Activated CD4-positive, CD25-positive, alpha-beta regulatory T cell treated with anti-CD3 and anti-CD28 coated beads, Interleukin-2, amount 50 U/mL, for 16 hours (primary cell): ENCODE data around the gene MYL7.

Experiments
- DNase-seq: peaks from one replicate; pipeline ENCODE4 v3.0.0-alpha.2; 2020; ENCODE audit warnings: low read depth, low spot score

Gene MYL7

DNA sequence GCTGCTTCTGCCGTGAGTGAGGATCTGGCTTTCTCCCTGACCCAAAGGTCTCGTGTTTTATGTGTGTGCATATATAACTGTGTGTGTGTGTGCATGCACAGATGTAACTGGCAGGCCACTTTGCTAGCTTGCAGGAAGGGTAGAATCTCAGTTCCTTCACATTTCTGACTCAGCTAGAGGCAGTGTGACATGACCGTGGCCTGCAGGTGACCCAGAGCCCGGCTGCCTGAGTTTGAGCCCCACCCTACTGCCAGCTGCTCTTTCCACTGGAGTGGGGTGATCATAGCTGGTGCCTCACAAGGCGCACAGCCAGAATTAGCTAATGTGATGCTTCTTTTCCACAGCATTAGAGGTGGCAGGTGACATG is 9.3 kb upstream of the MYL7 start:
- DNase-seq = no peak

GRCh38 chr7:44149571-44150465 is 8.7 kb upstream of the MYL7 start:
- DNase-seq = no peak

GRCh38 chr7:44148961-44149536 is 7.9 kb upstream of the MYL7 start:
- DNase-seq = no peak

DNA sequence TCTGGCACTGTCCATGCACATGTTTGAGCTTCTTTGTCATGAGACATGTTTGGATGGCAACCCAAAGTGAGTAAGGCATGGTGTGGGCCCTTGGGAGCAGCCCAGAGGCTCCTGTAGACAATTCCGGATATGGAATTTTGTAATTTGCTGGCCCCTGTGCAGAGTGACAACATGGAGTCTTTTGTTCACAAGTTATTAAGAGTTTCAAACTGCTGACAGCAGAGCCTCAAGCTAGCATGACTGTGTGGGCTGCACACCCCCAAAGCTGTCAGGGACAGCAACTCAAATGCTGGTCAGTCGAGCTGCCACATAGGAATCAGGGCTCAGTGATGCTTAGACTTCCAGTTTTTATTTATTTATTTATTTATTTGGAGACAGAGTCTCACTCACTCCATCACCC is 7.0 kb upstream of the MYL7 start:
- no peak for DNase-seq

GRCh38 chr7:44147026-44147991 is 6.2 kb upstream of the MYL7 start:
- no peak for DNase-seq

- no peak for DNase-seq
Measured at GRCh38 chr7:44145969-44146911, 5.1 kb upstream of the MYL7 start.

DNA sequence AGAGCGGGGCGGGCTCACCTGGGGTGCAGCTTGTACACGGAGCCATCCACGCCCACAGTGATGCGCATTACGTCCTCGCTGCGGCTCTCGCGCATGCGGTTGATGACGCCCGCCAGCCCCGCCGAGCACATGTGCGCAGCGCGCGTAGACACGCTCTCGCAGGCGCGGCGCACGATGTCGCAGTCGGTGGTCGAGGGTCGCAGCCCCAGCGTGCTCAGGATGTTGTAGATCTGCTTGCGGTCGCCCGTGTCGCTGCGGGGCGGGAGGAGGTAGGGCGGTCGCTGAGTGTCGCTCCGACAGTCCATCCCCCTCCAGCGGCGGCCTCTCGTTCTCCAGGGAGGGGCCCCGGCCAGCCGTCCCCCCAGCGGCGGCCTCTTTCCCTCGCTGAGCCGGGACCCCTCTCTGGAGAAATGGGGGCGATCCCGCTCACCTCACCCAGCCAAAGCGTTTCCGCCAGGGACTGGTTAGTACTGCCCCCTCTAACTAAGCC is 4.4 kb upstream of the MYL7 start:
- DNase-seq = peak; percentile 8

DNA sequence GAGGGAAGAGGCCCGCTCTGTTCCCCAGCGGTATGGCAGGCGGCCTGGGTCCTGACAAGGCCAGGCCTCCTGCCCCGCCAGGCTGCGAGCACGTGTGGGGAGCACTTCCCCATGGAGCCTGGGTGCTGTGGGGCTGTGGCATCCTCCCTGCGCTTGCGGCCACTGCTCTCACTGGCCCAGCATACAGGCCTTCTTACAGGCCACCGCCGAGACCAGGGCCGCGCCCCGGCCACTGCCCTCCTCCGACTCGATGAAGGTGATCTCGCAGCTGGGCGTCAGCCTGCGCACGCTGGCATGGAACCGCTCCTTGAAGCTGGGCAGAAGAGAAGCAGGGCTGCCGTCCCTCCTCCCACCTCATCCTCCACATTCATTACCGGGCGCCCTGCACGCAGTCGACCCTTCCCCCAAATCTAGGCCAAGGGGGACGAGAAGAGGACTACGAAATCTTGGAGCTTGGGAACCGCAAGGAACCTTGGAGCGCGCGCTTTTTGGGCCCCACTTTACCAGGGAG is 3.9 kb upstream of the MYL7 start:
- no peak for DNase-seq

- DNase-seq = no peak
Measured at GRCh38 chr7:44144426-44144967, 3.4 kb upstream of the MYL7 start.

- no peak for DNase-seq
Measured at GRCh38 chr7:44143646-44144250, 2.6 kb upstream of the MYL7 start.

DNA sequence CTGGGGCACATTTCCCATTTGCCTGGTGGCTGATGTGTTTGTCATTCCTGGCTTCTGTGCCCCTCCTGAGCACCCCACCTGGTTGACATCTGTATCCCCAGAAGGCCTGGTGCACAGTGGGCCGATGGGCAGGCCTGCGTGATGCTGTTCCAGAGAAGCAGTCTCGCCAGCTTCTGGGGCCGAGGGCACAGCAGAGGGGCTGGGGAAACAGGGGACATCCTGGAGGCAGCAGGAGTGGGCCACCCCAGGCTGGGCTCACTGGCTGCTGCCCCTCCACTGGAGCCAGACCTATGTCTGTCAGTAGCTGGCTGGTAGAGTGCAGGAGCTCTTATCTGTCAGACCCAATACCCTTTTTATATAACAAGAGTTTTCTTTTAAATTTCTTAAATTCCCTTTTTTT is 896 bp upstream of the MYL7 start:
- DNase-seq = no peak

- DNase-seq = no peak
Measured at GRCh38 chr7:44140341-44140740, 791 bp downstream of the MYL7 start.

DNA sequence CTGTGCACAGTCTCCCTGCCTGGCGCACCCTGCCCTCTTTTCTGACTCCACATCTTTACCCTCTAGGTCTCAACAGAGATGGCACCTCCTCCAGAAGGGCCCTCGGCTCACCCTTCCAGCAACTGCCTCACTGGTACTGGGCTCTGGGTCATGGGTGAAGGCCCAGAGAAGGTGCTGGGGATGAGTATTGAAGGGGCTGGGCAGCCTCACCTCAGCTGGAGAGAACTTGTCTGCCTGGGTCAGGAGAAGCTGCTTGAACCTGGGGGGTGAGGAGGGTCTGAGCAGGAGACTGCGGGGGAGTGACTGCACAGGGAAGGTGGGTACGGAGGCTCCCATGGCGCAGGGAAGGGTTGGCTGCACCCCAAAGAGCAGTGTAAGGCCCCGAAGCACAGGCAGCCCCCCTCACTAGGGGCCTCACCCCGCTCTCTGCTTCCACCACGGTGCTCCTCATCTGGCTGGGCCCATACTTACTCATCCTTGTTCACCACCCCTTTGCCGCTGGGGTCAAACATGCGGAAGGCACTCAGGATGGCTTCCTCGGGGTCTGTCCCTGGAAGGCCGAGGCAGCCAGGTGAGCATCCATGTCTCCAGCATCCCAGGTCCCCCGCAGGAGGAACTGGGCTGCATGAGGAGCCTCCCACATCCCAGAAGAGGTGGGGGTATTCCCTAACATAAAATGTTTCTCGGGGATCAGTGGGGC is 1.7 kb downstream of the MYL7 start:
- DNase-seq = no peak

- DNase-seq = no peak
Measured at GRCh38 chr7:44138698-44139097, 2.4 kb downstream of the MYL7 start.

GRCh38 chr7:44136731-44137130 is 4.4 kb downstream of the MYL7 start:
- DNase-seq = no peak

DNA sequence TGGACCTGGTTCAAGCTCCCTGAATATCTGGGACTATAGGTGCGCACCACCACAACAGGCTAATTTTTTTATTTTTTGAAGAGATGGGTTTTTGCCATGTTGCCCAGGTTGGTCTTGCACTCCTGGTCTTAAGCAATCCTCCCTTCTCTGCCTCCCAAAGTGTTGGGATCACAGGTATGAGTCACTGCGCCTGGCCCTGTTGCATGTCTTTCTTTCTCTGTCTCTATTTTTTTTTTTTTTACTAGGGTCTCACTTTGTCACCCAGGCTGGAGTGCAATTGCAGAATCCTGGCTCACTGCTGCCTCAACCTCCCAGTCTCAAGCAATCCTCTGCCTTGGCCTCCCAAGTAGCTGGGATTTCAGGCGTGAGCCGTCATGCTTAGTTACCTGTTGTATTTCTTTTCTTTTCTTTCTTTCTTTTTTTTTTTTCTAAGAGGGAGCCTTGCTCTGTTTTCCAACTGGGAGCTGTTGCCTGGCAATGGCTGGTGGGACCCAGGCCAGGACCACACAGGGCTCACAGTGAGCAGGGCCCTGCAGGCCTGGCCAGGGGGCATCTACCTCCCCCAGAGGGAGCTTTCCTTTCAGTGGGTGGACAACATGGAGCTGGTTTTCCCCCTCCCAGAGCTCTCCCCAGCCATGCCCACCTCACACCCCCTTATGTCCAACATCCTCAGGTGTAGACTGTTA is 6.0 kb downstream of the MYL7 start:
- no peak for DNase-seq

DNA sequence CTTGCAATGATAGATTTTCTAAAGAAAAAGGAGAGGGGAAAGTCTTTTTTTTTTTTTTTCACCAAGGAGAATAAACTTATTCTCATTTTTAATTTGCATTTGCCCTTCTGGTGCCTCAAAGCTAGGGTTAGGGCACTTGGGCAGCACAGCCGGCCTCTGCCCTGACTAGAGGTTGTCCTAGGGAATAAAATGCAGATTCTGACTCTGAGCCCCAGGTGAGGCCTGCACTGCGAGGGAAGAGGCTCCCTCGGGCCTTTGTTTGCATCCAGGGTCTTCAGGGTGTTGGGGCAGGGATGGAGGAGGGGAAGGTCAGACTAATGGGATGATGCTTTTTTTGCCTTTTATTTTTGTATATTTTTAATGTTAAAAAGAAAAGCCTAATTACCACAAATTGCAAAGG is 7.8 kb downstream of the MYL7 start:
- no peak for DNase-seq

- no peak for DNase-seq
Measured at GRCh38 chr7:44132039-44132438, 9.1 kb downstream of the MYL7 start.
